ENCODE results near the gene FRMD4A. TPM values are rescaled to one million over a fixed set of nuclear protein-coding genes. Genes with fewer than 3 reads are reported as not detected.

The FRMD4A gene
- total and polyA plus RNA-seq, 12 donors: 9.1 to 29.6 (median 14.6) TPM

DNA sequence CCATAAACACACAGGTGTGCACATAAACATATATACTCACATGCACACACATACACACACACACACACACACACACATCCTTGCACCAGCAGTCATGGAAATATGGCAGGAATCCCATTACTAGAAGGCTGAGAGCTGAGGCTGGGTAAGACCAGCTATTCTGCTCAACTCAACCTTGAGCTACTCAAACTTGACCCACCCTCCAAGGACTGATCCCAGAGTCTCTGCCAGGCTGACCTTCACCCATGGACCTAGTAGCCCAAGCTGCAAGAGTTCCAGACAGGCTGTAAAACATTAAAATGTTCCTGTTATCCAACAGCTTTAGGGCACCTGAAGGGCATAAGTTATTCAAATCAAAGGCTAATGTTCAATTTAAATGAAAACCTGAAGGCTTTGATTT lies 134.6 kb downstream of the FRMD4A start:
- H3K4me3 ChIP-seq: no peak overlapping the region
- H3K27me3 ChIP-seq: peaks cover 4% of the 10 kb centered on the region
- H3K9me3 ChIP-seq (replicated peaks in 1 of 3): no peaks in the 10 kb centered on the region
- no peak for DNase-seq
- no peaks in the 10 kb centered on the region for H3K4me1 ChIP-seq (replicated peaks in 1 of 2)
- no peak overlapping the region for H3K27ac ChIP-seq
- H3K36me3 ChIP-seq (replicated peaks in 1 of 2): no peaks in the 10 kb centered on the region
- intact Hi-C loops (cut with DNase I): loop anchor here (2.0 to 10.0 kb wide), 2 partner anchors 279 to 283 kb away; no protein-coding TSS in a partner anchor
- TF ChIP-seq, protein P1, sequence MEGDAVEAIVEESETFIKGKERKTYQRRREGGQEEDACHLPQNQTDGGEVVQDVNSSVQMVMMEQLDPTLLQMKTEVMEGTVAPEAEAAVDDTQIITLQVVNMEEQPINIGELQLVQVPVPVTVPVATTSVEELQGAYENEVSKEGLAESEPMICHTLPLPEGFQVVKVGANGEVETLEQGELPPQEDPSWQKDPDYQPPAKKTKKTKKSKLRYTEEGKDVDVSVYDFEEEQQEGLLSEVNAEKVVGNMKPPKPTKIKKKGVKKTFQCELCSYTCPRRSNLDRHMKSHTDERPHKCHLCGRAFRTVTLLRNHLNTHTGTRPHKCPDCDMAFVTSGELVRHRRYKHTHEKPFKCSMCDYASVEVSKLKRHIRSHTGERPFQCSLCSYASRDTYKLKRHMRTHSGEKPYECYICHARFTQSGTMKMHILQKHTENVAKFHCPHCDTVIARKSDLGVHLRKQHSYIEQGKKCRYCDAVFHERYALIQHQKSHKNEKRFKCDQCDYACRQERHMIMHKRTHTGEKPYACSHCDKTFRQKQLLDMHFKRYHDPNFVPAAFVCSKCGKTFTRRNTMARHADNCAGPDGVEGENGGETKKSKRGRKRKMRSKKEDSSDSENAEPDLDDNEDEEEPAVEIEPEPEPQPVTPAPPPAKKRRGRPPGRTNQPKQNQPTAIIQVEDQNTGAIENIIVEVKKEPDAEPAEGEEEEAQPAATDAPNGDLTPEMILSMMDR (IDR thresholded peaks at IDR 0.05): no peak
- TF ChIP-seq POLR2A (IDR thresholded peaks at IDR 0.05): no peak

DNA sequence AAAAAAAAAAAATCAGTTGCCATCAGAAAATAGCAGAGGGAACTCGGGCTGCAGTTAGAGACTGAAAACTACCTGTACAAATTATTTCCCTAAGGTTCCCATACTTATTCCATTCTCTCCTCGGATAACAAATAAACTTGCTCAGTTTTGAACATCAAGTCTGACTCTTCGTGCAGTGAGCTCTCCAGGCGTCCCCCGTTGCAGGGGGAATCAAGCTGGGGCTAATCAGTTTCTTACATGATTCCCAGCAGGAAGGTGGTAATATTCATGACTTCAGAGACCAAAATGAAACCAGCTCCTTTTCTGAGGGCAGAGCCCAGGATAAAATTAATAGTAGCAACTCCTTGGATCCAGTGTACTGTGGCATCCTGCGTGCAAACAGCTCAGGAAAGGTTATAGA lies 135.3 kb downstream of the FRMD4A start:
- WGBS, 4 donors: 78 to 90% (median 81%) methylated on average over 6 of the region's 6 CpGs
- intact Hi-C loops (cut with DNase I): loop anchor here in 1 of 2 donors (10.0 kb wide), 1 partner anchor 279 kb away; no protein-coding TSS in a partner anchor

GRCh38 chr10:14192746-14193145 lies 138.0 kb downstream of the FRMD4A start:
- Histone ChIP-seq H3K9me3 (replicated peaks in 1 of 3) (no peaks in the 10 kb centered on the region), H3K36me3 (replicated peaks in 1 of 2) (no peaks in the 10 kb centered on the region), H3K27ac (no peak overlapping the region), H3K4me1 (replicated peaks in 1 of 2) (no peaks in the 10 kb centered on the region), H3K27me3 (no peaks in the 10 kb centered on the region), H3K4me3 (no peak overlapping the region)
- no peak for DNase-seq
- intact Hi-C loops (cut with DNase I): loop anchor here in 1 of 2 donors (10.0 kb wide), 1 partner anchor 282 kb away; no protein-coding TSS in a partner anchor
- 48 to 54% (median 52%) methylated on average over 2 of the region's 2 CpGs for WGBS, 4 donors
- no peak for TF ChIP-seq POLR2A (IDR thresholded peaks at IDR 0.05)
- TF ChIP-seq, protein P1 (IDR thresholded peaks at IDR 0.05): no peak

More for the DNA sequence above, 135.3 kb downstream of the FRMD4A start:
- no peaks in the 10 kb centered on the region for H3K4me1 ChIP-seq (replicated peaks in 1 of 2)
- H3K27ac ChIP-seq: no peak overlapping the region
- H3K36me3 ChIP-seq (replicated peaks in 1 of 2): no peaks in the 10 kb centered on the region
- no peak overlapping the region for H3K4me3 ChIP-seq
- TF ChIP-seq, protein P1 (IDR thresholded peaks at IDR 0.05): no peak
- no peak for TF ChIP-seq POLR2A (IDR thresholded peaks at IDR 0.05)
- peaks cover 4% of the 10 kb centered on the region for H3K27me3 ChIP-seq
- DNase-seq: no peak
- no peaks in the 10 kb centered on the region for H3K9me3 ChIP-seq (replicated peaks in 1 of 3)

GRCh38 chr10:14191871-14192270 lies 138.9 kb downstream of the FRMD4A start:
- no peaks in the 10 kb centered on the region for H3K27me3 ChIP-seq
- H3K4me1 ChIP-seq (replicated peaks in 1 of 2): no peaks in the 10 kb centered on the region
- H3K9me3 ChIP-seq (replicated peaks in 1 of 3): no peaks in the 10 kb centered on the region
- no peak overlapping the region for H3K4me3 ChIP-seq
- no peaks in the 10 kb centered on the region for H3K36me3 ChIP-seq (replicated peaks in 1 of 2)
- TF ChIP-seq, protein P1 (IDR thresholded peaks at IDR 0.05): no peak
- no peak for TF ChIP-seq POLR2A (IDR thresholded peaks at IDR 0.05)
- no peak for DNase-seq
- WGBS, 4 donors: 59 to 80% (median 69%) methylated on average over 1 of the region's 1 CpG
- no peak overlapping the region for H3K27ac ChIP-seq
- intact Hi-C loops (cut with DNase I): loop anchor here in 1 of 2 donors (10.0 kb wide), 1 partner anchor 283 kb away; no protein-coding TSS in a partner anchor
